Measurements from ENCODE around the gene NOLC1.

GRCh38 chr10:102184606-102185005 is 32.4 kb downstream of the NOLC1 start:
- TF ChIP-seq, protein P1, sequence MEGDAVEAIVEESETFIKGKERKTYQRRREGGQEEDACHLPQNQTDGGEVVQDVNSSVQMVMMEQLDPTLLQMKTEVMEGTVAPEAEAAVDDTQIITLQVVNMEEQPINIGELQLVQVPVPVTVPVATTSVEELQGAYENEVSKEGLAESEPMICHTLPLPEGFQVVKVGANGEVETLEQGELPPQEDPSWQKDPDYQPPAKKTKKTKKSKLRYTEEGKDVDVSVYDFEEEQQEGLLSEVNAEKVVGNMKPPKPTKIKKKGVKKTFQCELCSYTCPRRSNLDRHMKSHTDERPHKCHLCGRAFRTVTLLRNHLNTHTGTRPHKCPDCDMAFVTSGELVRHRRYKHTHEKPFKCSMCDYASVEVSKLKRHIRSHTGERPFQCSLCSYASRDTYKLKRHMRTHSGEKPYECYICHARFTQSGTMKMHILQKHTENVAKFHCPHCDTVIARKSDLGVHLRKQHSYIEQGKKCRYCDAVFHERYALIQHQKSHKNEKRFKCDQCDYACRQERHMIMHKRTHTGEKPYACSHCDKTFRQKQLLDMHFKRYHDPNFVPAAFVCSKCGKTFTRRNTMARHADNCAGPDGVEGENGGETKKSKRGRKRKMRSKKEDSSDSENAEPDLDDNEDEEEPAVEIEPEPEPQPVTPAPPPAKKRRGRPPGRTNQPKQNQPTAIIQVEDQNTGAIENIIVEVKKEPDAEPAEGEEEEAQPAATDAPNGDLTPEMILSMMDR (IDR thresholded peaks at IDR 0.05; ENCODE audit: low read depth, low read length, missing input control): no peak
- TF ChIP-seq TAF1 (conservative IDR thresholded peaks at IDR 0.05) (no peak), MAX (IDR thresholded peaks at IDR 0.05) (no peak), SP1 (IDR thresholded peaks at IDR 0.05) (no peak), RAD21 (IDR thresholded peaks at IDR 0.05) (no peak), FOXA1 (IDR thresholded peaks at IDR 0.05) (no peak), HNF4A (conservative IDR thresholded peaks at IDR 0.05) (no peak), ZBTB33 (IDR thresholded peaks at IDR 0.05) (no peak), GABPA (IDR thresholded peaks at IDR 0.05 in 1 of 2, conservative IDR thresholded peaks at IDR 0.05 in 1 of 2) (no peak), EGR1 (IDR thresholded peaks at IDR 0.05; ENCODE audit: low read depth in 2 of 2) (no peak)
- TF ChIP-seq, protein P2, sequence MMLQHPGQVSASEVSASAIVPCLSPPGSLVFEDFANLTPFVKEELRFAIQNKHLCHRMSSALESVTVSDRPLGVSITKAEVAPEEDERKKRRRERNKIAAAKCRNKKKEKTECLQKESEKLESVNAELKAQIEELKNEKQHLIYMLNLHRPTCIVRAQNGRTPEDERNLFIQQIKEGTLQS (IDR thresholded peaks at IDR 0.05): no peak

All from liver (tissue), 3 donors.